Neural cell (in vitro differentiated cells): ENCODE measurements around the gene SPAG7. TPM values are rescaled to one million over a fixed set of nuclear protein-coding genes. Genes with fewer than 3 reads are reported as not detected.
A peak's percentile ranks its signal among the peaks of the same experiment; 100 is the strongest.

Source experiments
- H2AFZ ChIP-seq: fragments of 200-600, 300-800 bp; sonication (generic), shearing (Covaris generic); 2 replicates; pipeline ENCODE4 v1.6.0; 2014; ENCODE audit warnings: low read depth, mild to moderate bottlenecking, antibody characterized with exemption, low read length, moderate library complexity
- H3F3A ChIP-seq: fragments of 200-600 bp; shearing (Covaris generic); 2 replicates; pipeline ENCODE4 v1.6.1; 2016; ENCODE audit warnings: mild to moderate bottlenecking, moderate library complexity, mixed read lengths, antibody characterized with exemption, low read length; ENCODE audit not compliant: insufficient read depth, poor library complexity, severe bottlenecking
- H3K27ac ChIP-seq: fragments of 200-600, 300-800 bp; sonication (generic), shearing (Covaris generic); 2 replicates; pipeline ENCODE4 v1.5.1; 2014; ENCODE audit warnings: mild to moderate bottlenecking, low read length, moderate library complexity
- H3K27me3 ChIP-seq: fragments of 300-800, 200-600 bp; sonication (generic), shearing (Covaris generic); 2 replicates; pipeline ENCODE4 v1.6.0; 2014; ENCODE audit warnings: mild to moderate bottlenecking, low read depth, low read length, moderate library complexity; ENCODE audit not compliant: insufficient read depth
- H3K36me3 ChIP-seq: fragments of 300-800, 200-600 bp; sonication (generic), shearing (Covaris generic); 2 replicates; pipeline ENCODE4 v1.5.1; 2014; ENCODE audit warnings: mild to moderate bottlenecking, antibody characterized with exemption, low read length, moderate library complexity; ENCODE audit not compliant: insufficient read depth
- H3K4me2 ChIP-seq: fragments of 300-800, 200-600 bp; sonication (generic), shearing (Covaris generic); 2 replicates; pipeline ENCODE4 v1.6.0; 2014; ENCODE audit warnings: mild to moderate bottlenecking, low read length
- H3K4me3 ChIP-seq: fragments of 300-800, 200-600 bp; sonication (generic), shearing (Covaris generic); 2 replicates; pipeline ENCODE4 v1.5.1; 2014; ENCODE audit warnings: mild to moderate bottlenecking, low read length, moderate library complexity
- H3K79me2 ChIP-seq: fragments of 200-600 bp; shearing (Covaris generic); replicated peaks from 2 replicates; pipeline ENCODE4 v1.6.0; 2014; ENCODE audit warnings: mild to moderate bottlenecking, low read length, moderate library complexity; ENCODE audit not compliant: insufficient read depth
- H3K9ac ChIP-seq: fragments of 300-800, 200-600 bp; sonication (generic), shearing (Covaris generic); 2 replicates; pipeline ENCODE4 v1.6.1; 2016; ENCODE audit warnings: mild to moderate bottlenecking, low read length, mixed read lengths
- H3K9me2 ChIP-seq: fragments of 200-600 bp; shearing (Covaris generic); 2 replicates; pipeline ENCODE4 v1.6.1; 2016; ENCODE audit warnings: mild to moderate bottlenecking, low read length, mixed read lengths; ENCODE audit not compliant: insufficient read depth
- H3K9me3 ChIP-seq: fragments of 200-600, 300-800 bp; sonication (generic), shearing (Covaris generic); 2 replicates; pipeline ENCODE4 v1.6.1; 2016; ENCODE audit warnings: mild to moderate bottlenecking, mixed run types, low read length, moderate library complexity, mixed read lengths
- H4K20me1 ChIP-seq: fragments of 200-600 bp; shearing (Covaris generic); 2 replicates; pipeline ENCODE4 v1.6.1; 2016; ENCODE audit warnings: mild to moderate bottlenecking, mixed run types; ENCODE audit not compliant: insufficient read depth
- CTCF ChIP-seq: fragments of 450-650 bp; IDR thresholded peaks from 2 replicates; pipeline ENCODE4 v1.5.1; 2014; ENCODE audit warnings: antibody characterized with exemption, mild to moderate bottlenecking, moderate library complexity; ENCODE audit not compliant: poor library complexity, severe bottlenecking
- EP300 ChIP-seq: fragments of 450-650 bp; conservative IDR thresholded peaks from 2 replicates; pipeline ENCODE4 v1.6.1; 2014; ENCODE audit warnings: antibody characterized with exemption, mild to moderate bottlenecking, moderate library complexity; ENCODE audit not compliant: poor library complexity, severe bottlenecking
- EZH2 ChIP-seq: fragments of 200-600, 300-800 bp; shearing (Covaris generic), sonication (generic); IDR thresholded peaks from 2 replicates; pipeline ENCODE4 v1.6.1; 2014; ENCODE audit warnings: antibody characterized with exemption, low read length, borderline replicate concordance, mild to moderate bottlenecking; ENCODE audit not compliant: insufficient read depth, poor library complexity, severe bottlenecking
- MXI1 ChIP-seq: fragments of 450-650 bp; conservative IDR thresholded peaks from 2 replicates; pipeline ENCODE4 v1.6.1; 2014; ENCODE audit warnings: antibody characterized with exemption, mild to moderate bottlenecking; ENCODE audit not compliant: poor library complexity, severe bottlenecking
- POLR2AphosphoS5 ChIP-seq: IDR thresholded peaks from 2 replicates; pipeline ENCODE4 v1.6.1; 2012
- RAD21 ChIP-seq: fragments of 450-650 bp; conservative IDR thresholded peaks from 2 replicates; pipeline ENCODE4 v1.6.1; 2014; ENCODE audit warnings: antibody characterized with exemption, mild to moderate bottlenecking, moderate library complexity
- REST ChIP-seq: IDR thresholded peaks from 2 replicates; pipeline ENCODE4 v1.6.1; 2012; ENCODE audit warnings: borderline replicate concordance
- SMC3 ChIP-seq: fragments of 450-650 bp; conservative IDR thresholded peaks from 2 replicates; pipeline ENCODE4 v1.6.1; 2014; ENCODE audit warnings: antibody characterized with exemption, mild to moderate bottlenecking, moderate library complexity; ENCODE audit not compliant: poor library complexity
- TAF1 ChIP-seq: IDR thresholded peaks from 2 replicates; pipeline ENCODE4 v1.6.1; 2012; ENCODE audit warnings: low read depth
- polyA plus RNA-seq: library from polyadenylated mRNA; depleted of rRNA; stranded (reverse); fragments of >200 nt; gene quantifications from 2 replicates; pipeline ENCODE4 v1.2.3, GENCODE V29; 2014

The SPAG7 gene
- polyA plus RNA-seq, 1 donor from 2014 or later: 66.4 TPM

GRCh38 chr17:4986951-4987766 is 19.5 kb upstream of the SPAG7 start, which contains the start of gene CAMTA2:
Gene CAMTA2 (minus strand): TSS chr17:4987675. CDS start chr17:4986222, 1,453 bp downstream.
- no peaks in the 10 kb centered on the region for H3K79me2 ChIP-seq
- H3F3A ChIP-seq: no peaks in the 10 kb centered on the region
- H3K27me3 ChIP-seq: peaks cover 2% of the 10 kb centered on the region
- H4K20me1 ChIP-seq: no peaks in the 10 kb centered on the region
- H3K36me3 ChIP-seq: no peaks in the 10 kb centered on the region
- H3K4me2 ChIP-seq: peak within 1 kb of the TSS; percentile 73
- H3K9ac ChIP-seq: peak within 1 kb of the TSS; percentile 78
- H3K9me2 ChIP-seq: no peaks in the 10 kb centered on the region
- peak within 1 kb of the TSS; percentile 90 for H2AFZ ChIP-seq
- peak within 1 kb of the TSS; percentile 94 for H3K4me3 ChIP-seq
- H3K27ac ChIP-seq: peak within 1 kb of the TSS; percentile 24
- TF ChIP-seq EP300 (peak; percentile 42), REST (no peak), POLR2AphosphoS5 (peak; percentile 79), TAF1 (no peak), EZH2 (no peak), MXI1 (peak; percentile 54), RAD21 (peak; percentile 42), SMC3 (peak; percentile 41), CTCF (peak; percentile 92)
- no peaks in the 10 kb centered on the region for H3K9me3 ChIP-seq

- Histone ChIP-seq H3K4me2 (peak overlapping the region; percentile 71), H3F3A (no peaks in the 10 kb centered on the region)
Measured at GRCh38 chr17:4986403-4986802, 18.8 kb upstream of the SPAG7 start.

More at GRCh38 chr17:4986403-4986802, 18.8 kb upstream of the SPAG7 start:
- Histone ChIP-seq H3K79me2 (no peaks in the 10 kb centered on the region), H3K4me3 (peak overlapping the region; percentile 94), H3K9me3 (no peaks in the 10 kb centered on the region), H3K27ac (peak overlapping the region; percentile 24), H2AFZ (peak overlapping the region; percentile 90), H3K9ac (peak overlapping the region; percentile 78), H4K20me1 (no peaks in the 10 kb centered on the region), H3K9me2 (no peaks in the 10 kb centered on the region), H3K36me3 (no peaks in the 10 kb centered on the region), H3K27me3 (peaks cover 2% of the 10 kb centered on the region)
- no peak for TF ChIP-seq POLR2AphosphoS5
